Measurements from ENCODE around the gene FBP2. TPM values are rescaled to one million over a fixed set of nuclear protein-coding genes. Genes with fewer than 3 reads are reported as not detected.

The FBP2 gene
- total RNA-seq (2014; rRNA removed; shearing (Covaris generic)) = not detected in 2 replicates
- polyA plus RNA-seq (2015; cell fraction: cytosol; rRNA removed) = not detected in 2 replicates
- not detected in 2 replicates for polyA plus RNA-seq (2015; cell fraction: nucleus; rRNA removed)

DNA sequence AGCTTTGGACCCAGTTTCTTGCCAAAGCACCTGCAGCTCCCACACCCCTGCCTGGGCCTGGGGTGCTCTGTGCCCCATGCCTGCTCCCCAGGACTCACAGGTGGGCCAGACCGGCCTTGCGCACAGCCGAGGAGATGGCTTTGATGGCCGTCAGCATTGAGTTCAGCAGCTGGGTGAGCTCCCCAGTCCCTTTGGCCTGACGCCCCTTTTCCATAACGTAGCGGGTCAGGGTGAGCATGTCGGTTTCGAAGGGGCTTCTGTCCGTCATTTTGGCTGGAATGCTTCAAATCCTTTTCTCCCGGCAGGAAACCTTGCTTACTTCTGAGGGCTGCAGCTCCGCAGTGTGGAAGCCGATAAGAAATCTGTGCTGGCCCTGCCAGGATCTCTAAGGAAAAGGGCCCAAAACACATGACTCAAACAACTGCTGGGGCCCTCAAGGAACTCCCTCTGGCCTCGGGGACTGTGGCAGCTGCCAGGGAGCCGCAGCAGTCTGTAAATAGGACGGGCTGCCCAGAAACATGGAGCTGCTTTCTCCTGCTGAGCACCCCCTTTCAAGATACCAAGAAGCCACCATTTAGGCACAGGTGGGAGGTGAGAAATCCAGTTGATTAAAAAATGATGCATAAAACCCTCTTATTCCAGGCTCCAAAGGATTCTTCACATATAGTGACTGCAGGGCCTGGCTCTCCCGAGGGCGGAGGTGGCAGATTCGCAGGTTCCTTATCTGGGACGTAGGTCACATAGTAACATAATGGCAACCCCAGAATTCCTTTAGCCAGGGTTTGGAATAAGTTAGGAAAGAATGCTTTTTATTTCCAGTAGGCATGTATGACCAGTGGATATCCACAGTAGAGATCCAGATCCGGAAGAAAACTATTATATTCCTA is at the start of gene FBP2:
TSS of gene FBP2 (minus strand) at position 366 of the 887 bp plus-strand sequence. CDS start at position 268, 98 bp downstream.
- DNase-seq (ENCODE audit: low read depth, low spot score) = no peak
- in situ Hi-C loops (cut with HindIII; ENCODE audit: low pct_unique_long_range_greater_than_20kb, low sequenced_read_pairs) = no loop called here

DNA sequence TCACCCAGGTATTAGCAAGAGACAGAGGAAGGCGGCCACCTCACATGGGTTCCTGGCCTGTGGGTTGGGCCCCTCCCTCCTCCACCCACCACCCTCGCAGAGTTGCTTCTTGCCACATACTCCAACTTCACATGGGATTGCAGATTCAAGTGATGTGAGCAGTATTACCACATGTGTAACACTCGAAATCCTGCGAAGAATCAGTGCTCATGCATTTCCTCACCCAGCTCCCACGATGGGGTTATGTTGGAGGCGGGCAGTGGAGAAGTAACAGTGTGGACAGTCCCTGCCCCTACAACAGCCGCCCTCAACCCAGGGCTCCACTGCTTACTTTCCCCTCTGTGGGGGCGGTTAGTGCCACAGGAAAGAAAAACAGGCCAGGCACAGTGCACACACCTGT is 49.6 kb upstream of the FBP2 start:
- in situ Hi-C loops (cut with HindIII; ENCODE audit: low pct_unique_long_range_greater_than_20kb, low sequenced_read_pairs) = no loop called here
- no peak for DNase-seq (ENCODE audit: low read depth, low spot score)

DNA sequence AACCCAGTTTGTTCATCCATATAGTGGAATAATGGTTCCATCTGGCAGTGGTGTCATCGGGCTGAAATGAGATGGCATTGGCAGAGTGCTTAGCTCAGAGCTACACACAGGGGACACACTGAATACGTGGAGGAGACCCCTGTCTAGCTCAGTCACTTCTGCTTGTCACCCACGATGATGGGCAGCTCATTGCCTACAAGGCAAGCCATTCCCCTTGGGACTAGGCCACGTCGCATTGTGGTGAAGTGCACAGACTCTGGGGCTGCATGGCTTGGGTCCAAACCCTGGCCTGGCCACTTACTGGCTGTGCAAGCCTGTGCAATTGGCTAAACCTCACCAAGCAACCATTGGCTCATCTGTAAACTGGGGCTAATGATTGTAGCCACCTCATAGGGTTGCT is 48.9 kb upstream of the FBP2 start:
- in situ Hi-C loops (cut with HindIII; ENCODE audit: low pct_unique_long_range_greater_than_20kb, low sequenced_read_pairs) = no loop called here
- DNase-seq (ENCODE audit: low read depth, low spot score) = no peak

DNA sequence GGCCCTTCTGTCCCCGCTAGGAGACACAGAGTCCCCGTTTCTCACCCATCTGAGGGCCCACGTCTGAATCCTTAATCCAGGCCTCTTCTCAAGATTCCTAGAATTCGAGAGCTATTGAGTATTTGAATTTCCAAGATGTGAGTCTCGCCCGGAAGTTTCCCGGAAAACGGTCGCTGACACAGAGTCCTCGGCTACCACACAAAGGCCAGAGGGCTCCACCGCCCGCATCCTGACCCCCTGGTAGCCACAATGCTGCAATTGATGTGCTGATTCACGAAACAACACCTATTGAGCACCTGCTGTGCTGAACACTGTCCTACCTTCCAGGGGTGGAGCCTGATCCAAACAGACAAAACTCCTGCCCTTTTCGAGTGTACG is 46.4 kb upstream of the FBP2 start:
- in situ Hi-C loops (cut with HindIII; ENCODE audit: low pct_unique_long_range_greater_than_20kb, low sequenced_read_pairs) = no loop called here
- no peak for DNase-seq (ENCODE audit: low read depth, low spot score)

DNA sequence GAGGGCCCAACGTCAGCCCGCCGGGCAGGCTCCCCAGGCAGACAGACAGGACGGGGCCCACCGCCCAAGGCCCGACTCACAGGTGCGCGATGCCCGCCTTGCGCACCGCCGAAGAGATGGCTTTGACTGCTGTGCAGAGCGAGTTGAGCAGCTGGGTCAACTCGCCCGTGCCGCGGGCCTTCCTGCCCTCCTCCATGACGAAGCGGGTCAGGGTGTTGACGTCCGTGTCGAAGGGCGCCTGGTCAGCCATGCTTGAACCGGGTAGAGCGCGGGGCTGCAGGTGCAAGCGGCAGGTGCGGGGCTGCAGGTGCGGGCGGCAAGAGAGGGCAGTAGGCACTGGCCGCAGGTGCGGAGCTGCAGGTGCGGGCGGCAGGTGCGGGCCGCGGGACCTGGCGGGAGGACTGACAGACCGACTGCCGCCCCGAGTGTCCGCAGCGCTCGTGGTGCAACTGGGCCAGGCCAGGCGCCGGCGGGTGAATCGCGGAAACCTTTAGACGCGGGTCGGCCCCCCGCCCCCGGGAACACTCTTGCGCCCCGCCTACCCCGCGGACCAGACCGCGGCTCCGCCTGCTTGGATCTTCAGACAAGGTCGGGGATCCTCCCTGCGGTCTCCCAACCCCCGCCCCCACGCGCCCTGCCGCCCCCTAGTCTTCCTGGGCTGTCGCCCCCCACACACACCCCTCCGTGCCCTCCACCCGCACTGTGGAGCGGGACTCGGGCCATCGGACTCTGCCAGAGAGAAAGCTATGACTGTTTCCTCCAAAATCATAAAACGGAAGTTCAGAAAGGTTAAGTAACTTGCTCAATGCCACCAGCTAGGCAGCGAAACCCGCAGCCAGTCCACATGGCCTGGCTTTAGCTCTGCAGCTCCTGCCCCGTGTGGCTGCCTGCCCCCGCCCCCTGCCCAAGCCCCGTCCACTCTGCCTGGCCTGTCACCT is 45.7 kb upstream of the FBP2 start, which contains the start of gene FBP1:
TSS of gene FBP1 (minus strand) at position 458 of the 938 bp plus-strand sequence. CDS start at position 250, 208 bp downstream.
- in situ Hi-C loops (cut with HindIII; ENCODE audit: low pct_unique_long_range_greater_than_20kb, low sequenced_read_pairs) = no loop called here
- no peak for DNase-seq (ENCODE audit: low read depth, low spot score)

DNA sequence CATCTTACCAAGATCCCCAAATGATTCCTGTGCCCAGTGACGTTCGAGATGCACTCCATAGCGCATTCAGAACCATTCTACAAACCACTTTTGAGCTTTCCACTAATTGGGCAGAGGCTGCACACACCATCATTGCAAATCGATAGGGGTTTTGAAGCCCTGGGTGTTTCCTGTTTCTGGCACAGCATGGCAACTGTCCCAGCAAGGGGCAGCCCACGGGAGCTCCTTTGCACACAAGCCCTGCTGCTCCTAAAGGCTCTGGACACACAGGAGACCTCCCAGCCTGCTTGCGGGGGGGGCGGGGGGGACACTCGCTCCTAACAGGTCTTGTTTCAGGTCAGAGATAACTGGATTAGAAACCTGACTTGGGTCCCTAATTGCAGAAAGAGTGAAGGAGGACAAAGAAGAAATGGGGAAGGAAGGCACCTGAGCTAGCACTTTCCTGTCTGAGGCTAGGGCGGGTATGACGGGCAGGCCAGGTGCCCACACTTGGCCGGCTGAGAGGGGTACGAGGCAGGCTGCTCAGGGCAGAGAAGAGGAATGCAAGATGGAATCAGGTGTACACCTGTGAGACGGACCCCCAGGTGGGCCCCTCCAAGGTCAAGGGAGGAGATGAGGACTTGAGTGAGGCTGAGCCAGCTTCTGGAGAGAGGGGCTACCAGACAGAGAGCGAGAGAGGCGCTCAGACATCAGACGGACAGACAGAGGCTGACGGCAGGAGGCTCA is 44.9 kb upstream of the FBP2 start:
- in situ Hi-C loops (cut with HindIII; ENCODE audit: low pct_unique_long_range_greater_than_20kb, low sequenced_read_pairs) = no loop called here
- DNase-seq (ENCODE audit: low read depth, low spot score) = no peak

DNA sequence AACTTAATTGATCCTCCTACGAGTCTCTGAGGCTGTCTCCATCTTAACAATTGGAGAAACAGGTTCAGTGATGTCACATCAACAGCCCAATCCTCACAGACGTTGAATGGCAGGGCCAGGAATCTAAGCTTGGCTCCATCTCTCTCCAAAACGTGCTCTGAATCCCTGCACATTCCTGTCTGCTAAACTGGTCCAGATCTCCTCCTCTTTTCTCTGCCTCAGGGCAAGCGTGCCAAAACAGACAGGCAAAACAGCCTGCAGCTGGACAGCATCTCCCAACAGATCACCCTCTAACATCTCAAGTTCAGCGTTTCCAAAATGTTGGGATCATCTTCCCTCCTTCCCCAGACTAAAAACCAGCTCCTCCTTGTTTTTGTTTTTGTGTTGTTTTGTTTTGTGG is 39.1 kb upstream of the FBP2 start:
- no peak for DNase-seq (ENCODE audit: low read depth, low spot score)
- in situ Hi-C loops (cut with HindIII; ENCODE audit: low pct_unique_long_range_greater_than_20kb, low sequenced_read_pairs) = no loop called here

DNA sequence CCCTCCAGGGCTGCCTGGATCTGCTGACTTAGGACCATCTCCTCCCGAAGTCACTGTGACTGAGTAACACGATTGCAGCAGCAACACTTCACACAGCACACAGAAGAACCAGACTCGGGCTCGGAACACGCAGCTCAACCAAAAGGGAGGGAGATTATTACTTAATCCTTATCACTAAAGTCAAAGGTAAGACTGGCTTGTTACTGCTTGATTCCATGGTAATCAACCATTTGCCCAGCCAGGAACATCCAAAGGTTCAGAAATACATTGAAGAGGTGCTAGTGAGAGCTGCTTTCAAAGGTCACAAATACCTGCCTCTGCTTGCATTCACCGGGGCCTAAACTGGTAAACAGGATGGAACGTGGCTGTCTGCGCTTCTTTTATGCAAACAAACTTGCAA is 38.0 kb upstream of the FBP2 start:
- DNase-seq (ENCODE audit: low read depth, low spot score) = no peak
- in situ Hi-C loops (cut with HindIII; ENCODE audit: low pct_unique_long_range_greater_than_20kb, low sequenced_read_pairs) = no loop called here

DNA sequence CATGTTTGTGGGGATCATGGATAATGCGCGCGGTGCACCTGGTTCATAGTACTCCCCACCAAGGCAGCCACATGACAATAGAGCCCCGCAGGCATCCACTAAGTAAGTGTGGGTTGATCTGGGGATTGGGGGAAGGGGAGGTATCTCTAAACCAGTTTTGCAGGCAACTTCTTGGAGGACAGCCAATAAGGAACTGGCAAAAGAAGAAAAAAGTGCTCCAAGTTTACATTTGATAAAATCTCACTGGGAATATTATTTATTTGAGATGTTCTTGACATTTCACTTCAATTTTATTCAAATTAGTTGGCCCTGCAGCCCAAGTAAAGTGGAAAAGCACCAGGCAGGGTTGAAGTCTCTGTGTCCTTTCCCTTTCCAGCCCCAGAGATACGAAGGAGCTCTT is 37.2 kb upstream of the FBP2 start:
- in situ Hi-C loops (cut with HindIII; ENCODE audit: low pct_unique_long_range_greater_than_20kb, low sequenced_read_pairs) = no loop called here
- DNase-seq (ENCODE audit: low read depth, low spot score) = no peak

DNA sequence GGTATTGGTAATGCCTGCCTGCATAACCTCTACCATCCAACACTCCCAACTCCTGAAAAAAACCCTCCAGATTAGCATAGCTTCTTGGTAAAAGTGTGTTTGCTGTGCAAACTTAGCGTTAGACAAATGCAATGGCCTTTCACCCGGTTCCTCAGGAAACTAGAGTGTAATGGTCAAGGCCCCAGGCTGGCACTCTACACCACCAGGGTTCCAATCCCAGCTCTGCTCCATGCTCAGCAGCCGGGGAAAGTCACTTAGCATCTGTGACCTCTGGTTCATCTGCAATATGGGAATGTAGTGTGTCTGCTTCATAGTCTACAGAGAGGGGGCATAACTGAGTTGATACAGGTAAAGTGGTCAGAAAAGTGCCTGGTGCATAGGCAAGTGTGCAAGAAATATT is 36.7 kb upstream of the FBP2 start:
- in situ Hi-C loops (cut with HindIII; ENCODE audit: low pct_unique_long_range_greater_than_20kb, low sequenced_read_pairs) = no loop called here
- DNase-seq (ENCODE audit: low read depth, low spot score) = no peak

DNA sequence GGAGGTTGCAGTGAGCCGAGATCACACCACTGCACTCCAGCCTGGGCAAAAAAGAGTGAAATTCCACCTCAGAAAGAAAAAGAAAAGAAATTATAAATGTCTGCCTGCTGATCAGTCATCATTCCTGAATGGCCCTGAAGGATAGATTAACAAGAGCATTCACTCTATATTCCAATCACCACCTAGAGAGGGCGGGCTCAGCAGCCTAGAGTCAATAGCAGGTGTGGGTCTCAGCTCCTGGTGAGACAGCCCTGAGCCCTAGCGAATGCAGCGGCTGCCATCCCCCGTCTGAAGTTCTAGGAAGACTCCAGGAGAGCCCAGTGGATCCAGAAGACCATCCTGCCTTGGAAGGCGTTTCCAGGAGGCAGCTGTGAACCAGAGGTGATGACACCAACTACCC is 33.7 kb upstream of the FBP2 start:
- in situ Hi-C loops (cut with HindIII; ENCODE audit: low pct_unique_long_range_greater_than_20kb, low sequenced_read_pairs) = no loop called here
- no peak for DNase-seq (ENCODE audit: low read depth, low spot score)

DNA sequence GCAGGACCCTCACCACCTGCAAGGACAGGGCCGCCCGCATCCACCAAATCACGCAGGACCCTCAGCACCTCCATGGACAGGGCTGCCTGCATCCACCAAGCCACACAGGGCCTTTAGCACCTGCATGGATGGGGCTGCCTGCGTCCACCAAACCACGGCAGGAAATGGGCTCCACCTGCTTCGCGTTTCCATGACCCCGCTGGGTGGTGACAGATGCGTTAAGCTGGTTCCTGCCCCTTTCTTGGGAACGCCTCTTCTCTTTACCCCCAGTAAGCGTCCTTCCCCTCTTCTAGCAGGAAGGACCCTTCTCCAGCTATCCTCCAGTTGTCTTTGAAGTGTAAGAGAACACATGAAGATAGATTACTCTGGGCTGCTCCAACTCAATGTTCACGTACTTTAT is 32.2 kb upstream of the FBP2 start:
- in situ Hi-C loops (cut with HindIII; ENCODE audit: low pct_unique_long_range_greater_than_20kb, low sequenced_read_pairs) = no loop called here
- no peak for DNase-seq (ENCODE audit: low read depth, low spot score)

DNA sequence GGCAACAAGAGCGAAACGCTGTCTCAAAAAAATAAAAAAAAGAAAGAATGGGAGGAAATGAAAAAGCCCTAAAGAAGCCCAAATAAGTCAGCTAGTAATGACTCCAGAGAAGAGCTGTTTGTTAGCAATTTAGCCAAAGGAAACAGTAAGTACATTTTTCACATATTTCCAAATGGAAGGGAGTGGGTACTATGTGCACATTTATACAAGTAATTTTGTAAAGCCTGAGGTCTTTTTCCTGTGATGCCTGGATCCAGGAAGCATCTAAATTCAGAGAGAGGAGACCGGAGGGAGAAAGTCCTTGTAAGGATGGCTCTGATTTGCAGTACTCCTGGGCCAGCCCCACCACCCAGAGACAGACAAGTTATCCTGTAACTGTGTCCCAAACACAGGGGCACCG is 31.0 kb upstream of the FBP2 start:
- in situ Hi-C loops (cut with HindIII; ENCODE audit: low pct_unique_long_range_greater_than_20kb, low sequenced_read_pairs) = no loop called here
- no peak for DNase-seq (ENCODE audit: low read depth, low spot score)

DNA sequence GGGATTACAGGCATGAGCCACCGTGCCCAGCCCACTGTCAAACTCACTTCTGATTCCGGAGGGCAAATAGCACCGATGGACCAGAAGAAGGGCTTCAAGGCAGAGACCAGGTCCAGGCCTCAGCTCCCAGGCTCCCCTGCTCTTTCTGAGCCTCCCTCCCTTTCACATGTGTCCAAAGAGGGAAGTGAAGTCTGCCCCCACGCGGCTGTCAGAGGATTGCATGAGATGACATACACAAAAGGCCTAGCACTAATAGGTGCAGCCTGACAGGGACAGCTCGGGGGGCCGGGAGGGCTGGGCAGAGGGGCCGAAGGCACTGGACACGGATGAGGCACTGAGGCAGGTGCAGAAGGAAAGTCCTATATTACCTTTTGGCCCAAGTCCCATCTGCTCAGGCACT is 29.6 kb upstream of the FBP2 start:
- in situ Hi-C loops (cut with HindIII; ENCODE audit: low pct_unique_long_range_greater_than_20kb, low sequenced_read_pairs) = no loop called here
- DNase-seq (ENCODE audit: low read depth, low spot score) = peak; percentile 86

DNA sequence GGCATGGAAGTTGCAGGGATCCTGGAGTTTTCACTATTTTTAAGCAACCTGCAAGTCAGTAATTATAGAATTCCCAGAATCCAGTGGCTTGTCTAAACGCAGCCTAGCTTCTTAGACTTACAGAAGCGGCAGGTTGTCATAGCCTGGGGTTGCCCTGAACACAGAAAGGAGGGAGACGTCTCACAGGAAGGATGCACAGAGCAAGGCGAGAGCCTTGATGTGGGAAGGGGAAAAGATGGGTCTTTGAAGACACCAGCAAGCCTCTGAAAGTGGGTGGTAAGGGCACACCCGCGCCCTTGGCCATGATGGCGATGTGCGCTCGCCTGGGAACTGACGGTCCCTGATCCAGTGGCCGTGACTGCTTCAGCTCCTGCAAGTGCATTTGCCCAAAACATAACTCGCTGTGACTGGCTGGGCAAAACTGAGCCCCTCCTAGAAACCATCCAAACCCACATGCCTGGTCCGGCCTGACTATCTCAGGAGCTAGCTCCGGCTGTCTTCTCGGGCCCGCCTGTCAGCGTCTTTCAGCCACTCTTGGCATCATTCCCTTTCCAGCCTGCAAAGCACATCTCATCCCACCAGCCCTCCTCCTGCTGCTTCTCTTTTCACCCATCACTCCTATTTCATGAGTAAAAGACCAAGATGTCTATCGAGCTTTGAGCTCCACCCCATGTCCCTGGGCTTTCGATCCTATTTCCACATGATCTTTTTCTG is 28.6 kb upstream of the FBP2 start:
- DNase-seq (ENCODE audit: low read depth, low spot score) = no peak
- in situ Hi-C loops (cut with HindIII; ENCODE audit: low pct_unique_long_range_greater_than_20kb, low sequenced_read_pairs) = no loop called here

DNA sequence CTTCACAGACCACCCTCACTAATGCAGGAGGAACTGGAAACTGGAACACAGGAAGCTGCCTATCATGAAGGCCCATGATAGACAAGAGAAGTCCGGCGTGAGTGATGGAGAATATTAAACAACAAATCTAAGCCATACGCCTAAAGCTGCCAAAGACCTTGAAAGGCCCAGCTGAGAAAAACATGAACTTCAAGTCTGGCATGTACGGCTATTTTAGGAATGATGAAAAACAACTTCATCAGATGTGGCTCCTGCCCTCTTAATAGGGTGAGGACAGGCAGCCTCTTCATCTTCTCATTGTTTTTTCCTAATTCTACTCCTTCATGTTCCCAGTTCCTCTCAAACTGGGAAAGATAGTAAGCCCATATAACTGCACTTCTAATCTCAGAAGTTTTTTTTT is 25.4 kb upstream of the FBP2 start:
- in situ Hi-C loops (cut with HindIII; ENCODE audit: low pct_unique_long_range_greater_than_20kb, low sequenced_read_pairs) = no loop called here
- DNase-seq (ENCODE audit: low read depth, low spot score) = no peak

DNA sequence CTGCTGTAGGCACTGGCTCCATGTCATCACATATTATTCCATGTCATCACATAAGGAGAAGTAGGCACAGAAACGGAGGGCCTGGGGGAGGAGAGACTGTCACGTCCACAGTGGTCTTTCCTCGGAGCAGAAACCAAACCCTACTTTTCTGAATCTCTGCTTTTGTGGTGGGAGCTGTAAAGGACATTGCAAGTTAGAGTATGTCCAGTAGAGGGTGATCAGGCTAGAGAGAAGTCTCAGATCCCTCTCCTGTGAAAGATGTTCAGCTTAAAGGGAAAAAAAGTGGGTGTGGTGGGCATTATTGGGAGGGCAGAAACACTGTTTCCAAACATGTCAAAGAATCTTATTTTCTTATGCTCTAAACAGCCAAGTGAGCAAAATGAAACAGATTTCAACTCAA is 19.4 kb upstream of the FBP2 start:
- peak; percentile 38 for DNase-seq (ENCODE audit: low read depth, low spot score)
- in situ Hi-C loops (cut with HindIII; ENCODE audit: low pct_unique_long_range_greater_than_20kb, low sequenced_read_pairs) = no loop called here
